Right ventricle myocardium superior (tissue), 1 donor: Measurements from ENCODE around the gene SCYL3. TPM values are rescaled to one million over a fixed set of nuclear protein-coding genes. Genes with fewer than 3 reads are reported as not detected.
"Not testable (repeated sequence)": the region's sequence is repeated elsewhere in the genome, so short reads cannot be mapped to it uniquely, and the experiment has no call there.

Experiments used
- ATAC-seq: fragments of 200-7000 bp; cut with Tn5 transposase; one replicate; pipeline ENCODE4 v1.9.1; 2020; ENCODE audit warnings: mild to moderate bottlenecking; ENCODE audit not compliant: poor library complexity
- DNase-seq: peaks from one replicate; pipeline ENCODE4 v3.0.0-alpha.2; 2020
- intact Hi-C: fragments of 100-400 bp; cut with DNase I; formaldehyde crosslinking; loops from one replicate; pipeline ENCODE4 v1.11.2; 2022
- long read RNA-seq: library from polyadenylated mRNA; unstranded; transcript quantifications from one replicate; pipeline ENCODE4 v2.0.0, GENCODE V29; 2021
- total RNA-seq: library from RNA; stranded (reverse); fragmentation: NEBNext Ultra II Directional; extraction: Animal tissue kit (Norgen Biotek cat#: 25700); gene quantifications from one replicate; pipeline ENCODE4 v1.2.1, GENCODE V29; 2021
- donor health status: DM: no; HTN: yes; CAD: no; lungs with severe emphysema.

The SCYL3 gene
- 5.5 TPM for total RNA-seq
- long read RNA-seq, full-length matches to known transcripts = 7 of 13 reads
- long read RNA-seq, partial matches to known transcripts = 0 of 13 reads
- long read RNA-seq, other reads (novel, unspliced or antisense) = 6 of 13 reads

GRCh38 chr1:169893645-169894423, at the start of gene SCYL3:
Gene SCYL3 (minus strand): TSS chr1:169893896. CDS start chr1:169888840, 5,056 bp downstream.
- intact Hi-C loops = no loop called here
- DNase-seq = peak; percentile 95
- ATAC-seq = peak; percentile 98

- intact Hi-C loops = no loop called here
- ATAC-seq (no peak), DNase-seq (no peak)
These were observed 48.5 kb upstream of the SCYL3 start for GRCh38 chr1:169941982-169942830.

- ATAC-seq = no peak
- intact Hi-C loops = no loop called here
- DNase-seq = no peak
These were observed 40.5 kb upstream of the SCYL3 start for GRCh38 chr1:169933984-169934725.

- DNase-seq = no peak
- ATAC-seq = no peak
- intact Hi-C loops = no loop called here
These were observed 38.1 kb upstream of the SCYL3 start for GRCh38 chr1:169931795-169932231.

- ATAC-seq (no peak), DNase-seq (no peak)
- intact Hi-C loops = no loop called here
These were observed 35.5 kb upstream of the SCYL3 start for GRCh38 chr1:169929210-169929526.

- peak; percentile 70 for ATAC-seq
- intact Hi-C loops = no loop called here
- no peak for DNase-seq
These were observed 34.9 kb upstream of the SCYL3 start for GRCh38 chr1:169928438-169929209.

GRCh38 chr1:169925505-169926482, 32.1 kb upstream of the SCYL3 start:
- intact Hi-C loops = no loop called here
- ATAC-seq = peak; percentile 73
- no peak for DNase-seq

- DNase-seq (no peak), ATAC-seq (peak; percentile 53)
- intact Hi-C loops = no loop called here
These were observed 31.1 kb upstream of the SCYL3 start for GRCh38 chr1:169924829-169925228.

- DNase-seq (no peak), ATAC-seq (no peak)
- intact Hi-C loops = no loop called here
These were observed 30.4 kb upstream of the SCYL3 start for GRCh38 chr1:169924063-169924462.

- no peak for ATAC-seq
These were observed 27.4 kb upstream of the SCYL3 start for GRCh38 chr1:169921080-169921479.

GRCh38 chr1:169918927-169919326, 25.2 kb upstream of the SCYL3 start:
- no peak for ATAC-seq
- intact Hi-C loops = no loop called here

More at GRCh38 chr1:169921080-169921479, 27.4 kb upstream of the SCYL3 start:
- no peak for DNase-seq
- intact Hi-C loops = no loop called here

GRCh38 chr1:169918220-169918619, 24.5 kb upstream of the SCYL3 start:
- intact Hi-C loops, DNase-seq, ATAC-seq: not testable (repeated sequence)

More at GRCh38 chr1:169918927-169919326, 25.2 kb upstream of the SCYL3 start:
- DNase-seq = no peak

- DNase-seq (no peak), ATAC-seq (no peak)
- intact Hi-C loops = no loop called here
These were observed 21.5 kb upstream of the SCYL3 start for GRCh38 chr1:169915150-169915549.

GRCh38 chr1:169914531-169914930, 20.8 kb upstream of the SCYL3 start:
- intact Hi-C loops = no loop called here
- no peak for DNase-seq

GRCh38 chr1:169909499-169909898, 15.8 kb upstream of the SCYL3 start:
- no peak for ATAC-seq
- intact Hi-C loops = no loop called here
- no peak for DNase-seq

More at GRCh38 chr1:169914531-169914930, 20.8 kb upstream of the SCYL3 start:
- no peak for ATAC-seq

GRCh38 chr1:169906938-169907337, 13.2 kb upstream of the SCYL3 start:
- DNase-seq = no peak
- peak; percentile 15 for ATAC-seq
- intact Hi-C loops = no loop called here

GRCh38 chr1:169904834-169905233, 11.1 kb upstream of the SCYL3 start:
- no peak for ATAC-seq
- DNase-seq = no peak
- intact Hi-C loops = no loop called here
